NCI-H1417 (cell line): ENCODE results near the gene GNL1.

Experiments
- DNase-seq, 3 experiments: peaks; one replicate each; lab custom pipeline; 2025; lab: John Stamatoyannopoulos, UW

Gene GNL1

DNA sequence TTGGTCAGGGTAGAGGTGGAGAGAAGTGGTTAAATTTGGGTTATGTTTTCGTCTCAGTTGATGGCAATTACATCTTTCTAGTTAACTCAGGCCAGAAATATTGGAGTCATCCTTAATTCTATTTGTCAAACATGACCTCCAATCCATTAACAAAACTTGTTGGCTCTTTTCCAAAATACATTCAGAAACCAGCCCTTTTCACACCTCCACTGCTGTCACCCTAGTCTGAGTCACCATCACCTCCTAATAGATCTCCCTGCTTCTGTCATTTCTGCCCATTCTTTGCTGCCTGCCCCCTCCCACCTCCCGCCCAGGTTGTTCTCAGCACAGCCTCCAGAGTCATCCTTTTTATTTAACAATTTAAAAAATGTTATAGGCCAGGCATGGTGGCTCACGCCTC, 12.0 kb upstream of the GNL1 start:
- peak in 1 of 3 experiments; percentile 3 for DNase-seq

DNA sequence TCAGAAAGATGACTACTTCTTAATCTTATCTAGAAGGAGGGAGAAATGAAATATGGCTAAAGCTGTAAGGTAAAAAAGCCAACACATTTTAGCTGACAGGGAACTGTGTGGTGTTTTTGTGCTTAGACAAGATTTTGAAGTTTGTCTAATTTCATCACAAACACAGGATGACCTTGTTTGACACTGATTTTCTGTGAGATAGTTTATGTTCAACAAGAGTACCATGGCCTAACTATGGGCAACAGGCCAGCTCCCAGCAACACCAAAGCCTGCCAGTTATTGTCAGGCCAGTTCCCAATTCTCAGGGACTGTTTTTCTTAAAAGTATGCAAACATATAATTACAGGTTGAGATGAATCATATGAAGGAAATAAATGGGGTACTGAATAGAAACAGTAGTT, 9.5 kb upstream of the GNL1 start:
- DNase-seq: no peak

DNA sequence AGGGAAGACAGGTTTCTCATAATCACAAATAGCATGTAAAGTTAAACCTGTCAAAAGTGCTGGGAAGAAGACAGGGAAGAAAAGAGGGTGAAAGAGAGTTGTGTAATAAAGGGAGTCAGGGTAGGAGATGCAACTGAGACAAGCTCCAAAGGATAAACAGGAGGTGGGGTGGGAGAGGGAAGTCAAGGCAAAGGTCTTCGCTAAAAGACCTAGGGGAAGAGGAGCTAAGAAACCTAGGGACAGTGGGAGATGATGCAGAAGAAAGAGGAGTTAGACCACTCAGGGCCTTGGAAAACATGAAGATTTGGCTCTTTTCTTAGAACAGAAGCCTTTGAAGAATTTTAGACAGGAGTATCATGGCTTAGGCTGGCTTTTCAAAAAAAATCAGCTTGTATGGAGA, 7.8 kb upstream of the GNL1 start:
- no peak for DNase-seq

DNA sequence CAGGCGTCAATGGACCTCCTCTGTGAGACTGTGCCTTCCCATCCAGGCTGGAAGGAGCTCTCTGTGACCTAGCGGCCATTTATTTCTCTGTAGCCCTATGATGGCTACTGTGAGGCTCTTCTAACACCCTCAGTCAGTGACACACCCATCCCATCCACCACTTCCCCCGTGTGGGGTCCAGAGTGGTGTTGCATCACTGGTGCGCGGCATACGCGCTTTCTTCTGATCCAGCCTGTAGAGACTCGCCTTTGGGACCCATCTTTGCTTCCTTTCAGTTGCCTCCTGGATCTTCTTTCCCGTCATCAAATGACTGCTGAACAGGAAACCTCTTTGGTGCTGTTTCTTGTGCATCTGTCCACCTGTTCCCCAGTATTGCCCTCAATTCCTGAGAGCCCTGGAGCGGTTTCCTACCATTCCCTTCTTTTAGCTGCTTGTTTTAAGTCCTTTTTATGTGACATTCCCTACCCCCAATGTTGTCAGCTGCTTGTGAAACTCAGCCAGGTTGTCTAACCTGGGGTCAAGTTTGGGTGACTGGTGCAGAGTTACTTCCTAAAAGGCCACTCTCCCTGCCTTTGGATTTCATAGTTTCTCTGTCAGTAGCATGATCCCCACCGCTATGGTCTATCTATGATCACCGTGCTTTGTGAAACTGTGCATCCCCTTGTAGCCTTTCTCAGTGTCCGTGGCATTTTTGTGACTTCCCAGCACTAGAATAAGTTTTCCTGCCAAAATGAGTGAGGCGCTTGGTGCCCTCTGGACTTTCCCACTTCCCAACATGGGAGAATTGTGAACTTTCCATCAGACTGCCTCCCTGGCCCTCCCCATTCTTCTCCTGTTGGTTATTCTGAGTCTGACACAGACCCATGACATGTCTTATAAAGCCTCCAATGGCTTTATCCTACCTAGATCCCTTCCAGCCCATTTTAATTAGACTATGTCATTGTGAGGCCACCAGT, 6.5 kb upstream of the GNL1 start:
- no peak for DNase-seq

DNA sequence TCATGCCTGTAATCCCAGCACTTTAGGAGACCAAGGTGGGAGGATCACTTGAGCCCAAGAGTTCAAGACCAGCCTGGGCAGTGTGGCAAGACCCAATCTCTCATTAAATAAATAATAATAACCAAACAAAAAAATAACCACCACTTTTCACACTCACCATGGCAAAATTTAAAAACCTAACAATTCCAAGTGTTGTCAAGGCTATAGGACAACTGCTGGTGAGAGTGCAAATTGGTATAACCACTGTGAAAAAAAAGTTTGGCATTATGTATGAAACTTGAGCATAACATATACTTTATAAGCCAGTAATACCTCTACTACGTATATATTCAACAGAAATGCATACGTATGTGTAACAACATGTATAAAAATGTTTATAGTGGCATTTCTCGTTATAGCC, 4.6 kb upstream of the GNL1 start:
- DNase-seq: no peak

DNA sequence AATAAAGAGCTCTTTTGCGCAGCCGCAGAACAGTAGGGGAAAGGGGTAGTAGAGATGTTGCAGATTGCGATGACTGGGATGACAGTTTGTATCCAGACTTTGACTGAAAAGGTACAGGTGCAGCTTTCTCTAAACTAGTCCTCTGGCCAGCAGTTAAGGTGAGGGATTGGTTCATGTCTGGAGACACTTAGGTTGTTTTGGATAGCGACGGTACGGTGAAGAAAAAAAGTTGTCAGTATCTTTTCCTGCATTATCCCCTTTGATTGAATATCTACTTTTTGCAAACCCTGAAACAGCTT, 1.3 kb upstream of the GNL1 start:
- DNase-seq: peak in 1 of 3 experiments; percentile 37

DNA sequence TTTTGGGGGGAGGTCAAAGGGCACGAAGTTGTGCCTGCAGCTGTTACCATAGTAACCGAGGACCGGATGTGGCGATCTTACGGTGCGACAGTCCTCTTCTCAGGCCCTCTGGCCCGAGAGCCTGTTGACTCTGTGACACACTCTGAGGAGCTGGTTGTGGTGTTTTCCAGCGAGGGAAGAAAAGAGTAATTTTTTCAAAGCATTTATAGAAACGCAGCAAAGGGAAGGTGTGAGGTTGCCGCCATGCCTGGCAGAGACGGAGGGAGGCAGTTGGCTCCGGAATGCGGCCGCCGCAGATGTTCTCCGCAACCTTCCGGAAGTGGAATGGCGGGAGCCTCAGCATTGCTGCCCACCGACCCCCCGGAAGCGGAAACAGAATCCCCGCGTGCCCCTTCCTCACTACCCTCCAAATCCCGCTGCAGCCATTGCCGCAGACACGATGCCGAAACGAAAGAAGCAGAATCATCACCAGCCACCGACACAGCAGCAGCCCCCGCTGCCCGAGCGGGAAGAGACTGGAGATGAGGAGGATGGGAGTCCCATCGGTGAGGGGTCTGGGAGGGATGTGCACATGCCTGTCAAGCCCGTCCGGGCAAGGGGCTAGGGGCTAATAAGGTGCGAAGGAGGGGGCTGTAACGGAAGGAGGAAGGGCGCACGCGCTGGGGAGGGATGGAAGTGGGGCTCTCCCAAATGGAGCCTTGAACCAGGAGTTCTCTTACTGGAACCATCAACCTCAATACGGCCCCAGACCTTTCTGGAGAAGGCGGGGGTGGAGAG, 805 bp upstream of the GNL1 start, which contains the start of gene PRR3:
PRR3 (plus strand) TSS at position 390 of the 777 bp plus-strand sequence; CDS start at position 440, 50 bp downstream.
- peak; percentile 87 to 96 (median 93) for DNase-seq

DNA sequence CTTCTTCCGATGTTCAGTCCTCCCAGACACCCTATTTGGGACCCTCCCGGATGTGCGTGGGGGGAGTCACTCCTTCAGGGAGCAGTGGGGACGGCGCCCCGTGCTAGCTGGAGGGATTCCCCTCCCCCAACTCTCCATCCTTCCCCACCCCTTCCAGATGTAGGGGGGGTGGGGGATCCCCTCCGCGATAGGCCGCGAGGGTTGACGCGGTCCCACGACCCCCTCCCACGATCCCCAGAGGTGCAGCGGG, 548 bp downstream of the GNL1 start:
- peak in 1 of 3 experiments; percentile 22 for DNase-seq

DNA sequence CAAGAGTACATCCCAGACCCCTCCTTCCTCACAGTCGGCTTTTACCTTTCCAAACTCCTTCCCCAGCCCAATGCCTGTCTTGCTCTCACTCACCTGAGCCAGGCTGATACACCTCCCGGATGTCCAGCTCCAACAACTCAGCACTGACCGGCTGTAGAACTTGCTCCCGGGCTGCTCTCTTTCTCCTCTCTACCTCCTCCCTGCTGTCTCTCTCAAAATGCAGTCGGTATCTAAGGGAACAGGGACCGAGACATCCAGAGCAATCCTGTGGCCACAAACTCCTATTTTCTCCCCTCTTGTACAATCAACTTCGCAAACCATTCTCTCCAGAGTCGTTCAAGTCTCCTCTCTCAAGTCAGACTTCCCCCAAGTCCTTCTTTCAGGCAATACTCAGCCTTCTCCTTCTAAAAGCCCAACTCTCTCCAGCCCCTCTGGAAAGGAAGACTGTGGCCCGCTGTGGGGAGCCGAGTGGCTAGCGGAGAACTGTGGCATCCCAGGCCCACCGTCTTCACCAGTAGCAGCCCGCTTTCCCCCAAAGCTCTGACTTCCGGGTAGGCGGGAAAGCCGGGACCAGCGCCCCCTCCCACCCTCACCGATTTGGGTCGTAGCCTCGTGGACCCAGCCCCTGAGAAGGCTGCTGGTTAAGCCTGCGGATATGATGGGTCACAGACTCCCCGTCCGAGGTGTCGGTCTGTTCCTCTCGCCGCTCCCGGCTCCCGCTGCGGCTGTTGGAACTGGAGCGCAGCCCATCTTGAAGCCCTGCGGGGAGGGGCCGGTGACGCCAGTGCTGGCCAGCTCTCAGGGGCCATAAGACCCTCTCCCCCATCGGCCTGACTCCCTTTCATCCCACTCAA, 1.1 kb downstream of the GNL1 start:
- peak in 2 of 3 experiments; percentile 57 to 64 for DNase-seq

DNA sequence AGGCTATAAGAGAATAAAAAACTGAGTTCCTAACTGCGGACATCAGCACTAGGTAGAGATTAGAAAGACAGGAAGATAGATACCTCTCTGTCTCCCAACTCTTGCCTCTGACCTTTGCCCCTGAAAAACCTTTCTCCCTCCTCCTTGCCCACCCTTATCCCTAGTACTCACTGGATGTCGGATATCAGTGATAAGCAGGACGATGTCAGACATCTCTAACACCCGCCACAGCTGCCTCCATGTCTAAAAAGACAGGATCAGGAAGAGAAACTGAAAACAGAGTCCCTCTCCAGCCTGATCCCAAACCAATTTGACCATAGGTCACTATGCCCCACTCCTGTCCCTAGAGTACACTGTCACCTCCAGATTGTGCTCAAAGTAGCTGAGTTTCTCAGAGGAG, 1.9 kb downstream of the GNL1 start:
- DNase-seq: no peak

DNA sequence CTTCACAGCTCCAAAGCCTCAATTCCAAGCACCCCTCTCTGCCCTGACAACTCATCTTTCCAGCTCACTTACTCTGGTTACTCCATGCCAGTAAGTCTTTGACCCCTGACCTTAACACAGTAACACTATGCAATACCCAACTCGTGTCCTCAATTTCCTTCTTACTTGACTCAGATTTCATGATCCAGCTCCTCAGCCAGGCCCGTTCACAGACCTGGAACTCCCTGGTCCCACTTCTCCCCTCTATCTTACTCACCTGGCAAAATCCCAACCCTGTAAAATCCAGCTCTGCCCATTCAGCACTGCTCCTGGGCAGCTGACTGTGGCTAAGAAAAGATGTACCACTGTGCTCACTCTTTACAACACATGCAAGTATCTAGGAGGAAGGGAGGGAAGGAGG, 7.9 kb downstream of the GNL1 start:
- DNase-seq: no peak

DNA sequence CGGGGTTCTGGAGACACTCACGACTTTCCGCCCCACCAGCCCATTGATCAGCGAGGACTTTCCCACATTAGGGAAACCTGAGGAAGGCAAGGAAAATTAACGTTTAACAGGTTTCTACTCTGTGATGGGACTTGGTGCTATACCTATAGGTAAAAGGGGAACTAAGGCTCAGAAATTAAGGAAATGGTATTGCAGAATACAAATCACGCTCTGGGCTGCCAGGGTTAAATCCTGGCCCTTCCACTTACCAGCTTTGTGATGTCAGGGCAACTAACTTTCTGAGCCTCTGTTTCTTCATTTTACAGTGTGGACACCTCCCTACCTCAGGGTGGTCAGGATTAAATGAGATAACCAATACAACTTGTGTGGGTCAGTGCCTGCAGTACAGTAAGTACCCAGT, 8.8 kb downstream of the GNL1 start:
- no peak for DNase-seq

DNA sequence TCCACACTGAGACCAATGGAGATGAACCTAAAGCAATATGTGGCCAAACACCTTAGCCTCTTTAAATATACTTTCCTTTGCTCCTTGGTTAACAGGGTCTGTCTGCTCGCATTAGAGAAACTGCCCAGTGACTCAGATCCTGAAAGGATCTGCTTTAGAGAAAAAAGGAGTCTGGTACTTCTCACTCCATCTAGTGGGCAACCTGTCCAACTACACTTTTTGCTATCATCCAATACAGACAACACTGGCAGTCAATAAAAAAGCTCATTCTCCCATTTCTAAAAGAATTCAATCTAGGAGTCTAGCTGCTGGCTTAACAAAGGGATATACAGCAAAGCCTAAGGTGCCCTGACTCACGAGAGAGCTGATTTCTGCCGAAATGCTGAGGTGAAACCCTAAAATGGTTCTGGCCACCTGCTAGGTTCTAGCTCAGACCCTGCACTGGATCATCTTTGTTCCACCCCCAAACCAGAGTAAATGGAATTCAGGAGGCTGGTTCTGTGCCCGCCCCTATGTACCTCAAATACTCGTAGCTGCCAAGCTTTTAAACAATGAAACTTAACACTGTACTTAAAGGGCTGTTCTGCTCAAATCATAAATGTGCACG, 11.5 kb downstream of the GNL1 start:
- peak; percentile 14 to 49 (median 16) for DNase-seq

DNA sequence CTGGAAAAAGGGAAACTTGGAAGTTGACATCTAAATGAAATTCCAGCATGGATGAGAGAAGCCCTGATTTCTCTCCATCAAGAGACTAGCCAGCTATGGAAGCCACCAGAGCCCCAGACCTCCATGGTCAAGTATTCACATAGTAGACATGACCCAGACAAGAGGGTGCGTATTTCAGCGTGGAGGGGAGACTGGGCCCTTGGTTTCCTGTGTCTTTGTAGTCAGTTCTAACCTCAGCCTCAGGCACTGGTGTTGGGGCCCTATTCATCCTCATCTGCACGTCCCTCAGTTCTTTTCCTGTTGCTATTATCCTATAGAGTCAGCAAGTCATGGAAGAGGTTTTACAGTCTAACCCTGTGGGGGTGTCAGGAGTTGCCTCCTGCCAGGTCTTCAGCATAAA, 12.5 kb downstream of the GNL1 start:
- DNase-seq: no peak

DNA sequence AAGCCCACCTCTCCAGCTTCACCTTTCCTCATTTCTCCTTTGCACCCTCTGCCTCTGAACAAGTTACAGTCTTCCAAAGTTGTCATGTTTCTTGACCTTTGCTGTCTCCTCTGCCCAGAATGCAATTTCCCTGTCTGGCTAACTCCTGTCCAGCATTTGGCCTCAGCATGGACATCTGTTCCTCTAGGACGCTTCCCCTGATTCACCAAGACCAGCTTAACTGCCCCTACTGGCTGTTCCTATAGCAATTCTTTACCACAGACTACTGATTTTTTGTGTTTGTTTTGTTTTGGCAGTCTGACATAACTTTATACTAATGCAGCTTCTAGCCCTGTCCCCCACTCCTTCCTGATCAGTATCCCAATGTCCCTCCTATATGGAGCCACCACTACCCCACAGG, 13.4 kb downstream of the GNL1 start:
- no peak for DNase-seq

DNA sequence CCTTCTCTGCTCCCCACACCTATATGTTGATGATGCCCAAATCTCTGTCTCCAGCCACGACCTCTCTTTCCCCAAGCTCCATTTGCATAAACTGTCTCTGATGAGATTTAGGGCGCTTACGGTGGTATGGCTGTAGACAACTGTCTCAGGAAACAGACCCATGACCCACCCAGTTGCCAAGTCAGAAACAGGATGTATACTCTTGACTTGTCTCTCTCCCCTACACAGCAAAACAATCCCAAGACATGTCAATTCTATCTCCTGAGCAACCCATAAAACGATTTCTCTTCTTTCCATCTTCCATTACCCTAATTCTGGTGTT, 13.9 kb downstream of the GNL1 start:
- no peak for DNase-seq

DNA sequence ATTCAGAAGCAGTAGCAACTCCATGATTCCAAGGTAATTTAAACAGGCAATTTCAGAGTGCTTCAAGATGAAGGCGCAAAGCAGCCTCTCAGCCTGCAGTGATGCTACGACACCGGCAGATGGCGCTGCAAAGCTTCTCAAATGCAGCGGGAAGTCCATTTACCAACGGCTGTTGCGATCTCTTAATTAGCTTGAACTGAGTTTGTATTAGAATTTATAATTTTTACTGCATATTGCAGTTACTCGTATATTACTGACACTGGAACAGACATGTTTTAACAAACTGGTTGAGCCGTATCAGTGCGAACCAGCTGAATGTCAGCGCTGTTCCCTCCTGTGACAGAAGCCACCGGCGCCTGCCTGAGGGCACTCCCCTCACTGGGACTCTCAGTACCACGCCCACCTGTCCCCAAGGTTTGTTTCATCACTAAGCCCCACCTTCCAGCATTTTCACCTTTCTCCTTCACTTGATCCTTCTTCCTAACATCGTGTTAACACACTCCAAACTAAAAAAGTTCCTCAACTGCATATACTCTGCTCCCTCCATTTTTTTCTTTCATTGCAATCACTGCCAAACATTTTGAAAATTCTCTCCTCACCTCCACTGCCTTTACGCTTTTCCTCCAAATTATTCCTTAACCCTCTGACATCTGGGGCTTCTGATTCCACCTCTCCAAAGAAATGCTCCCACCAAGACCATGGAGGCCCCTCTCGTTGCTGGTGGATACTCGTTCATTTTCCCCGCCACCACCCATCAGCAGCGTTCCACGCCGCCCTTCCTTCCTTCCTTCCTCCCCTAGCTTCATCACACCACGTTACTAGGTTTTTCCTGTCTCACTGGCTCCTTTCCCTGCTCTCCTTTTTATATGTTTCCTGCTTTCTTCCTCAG, 14.5 kb downstream of the GNL1 start:
- DNase-seq: peak; percentile 59 to 87 (median 84)

DNA sequence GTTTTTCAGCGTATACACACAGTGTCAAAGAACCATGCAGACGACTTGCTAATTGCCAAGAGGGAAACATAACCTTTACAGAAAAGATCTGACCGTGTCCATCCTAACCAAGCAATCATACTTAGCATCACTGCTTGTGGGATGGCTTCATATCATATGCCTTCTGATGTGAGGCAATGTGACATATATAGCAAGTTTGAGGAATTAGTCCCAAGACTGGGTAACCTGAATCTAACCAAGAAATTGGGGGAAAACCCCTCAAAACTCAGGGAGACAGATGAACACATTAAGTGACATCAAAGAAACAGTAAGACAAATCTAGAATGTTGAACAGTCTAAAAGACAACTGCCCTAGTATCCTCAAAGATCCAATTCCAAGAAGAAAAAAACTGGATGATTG, 18.4 kb downstream of the GNL1 start:
- DNase-seq: no peak

DNA sequence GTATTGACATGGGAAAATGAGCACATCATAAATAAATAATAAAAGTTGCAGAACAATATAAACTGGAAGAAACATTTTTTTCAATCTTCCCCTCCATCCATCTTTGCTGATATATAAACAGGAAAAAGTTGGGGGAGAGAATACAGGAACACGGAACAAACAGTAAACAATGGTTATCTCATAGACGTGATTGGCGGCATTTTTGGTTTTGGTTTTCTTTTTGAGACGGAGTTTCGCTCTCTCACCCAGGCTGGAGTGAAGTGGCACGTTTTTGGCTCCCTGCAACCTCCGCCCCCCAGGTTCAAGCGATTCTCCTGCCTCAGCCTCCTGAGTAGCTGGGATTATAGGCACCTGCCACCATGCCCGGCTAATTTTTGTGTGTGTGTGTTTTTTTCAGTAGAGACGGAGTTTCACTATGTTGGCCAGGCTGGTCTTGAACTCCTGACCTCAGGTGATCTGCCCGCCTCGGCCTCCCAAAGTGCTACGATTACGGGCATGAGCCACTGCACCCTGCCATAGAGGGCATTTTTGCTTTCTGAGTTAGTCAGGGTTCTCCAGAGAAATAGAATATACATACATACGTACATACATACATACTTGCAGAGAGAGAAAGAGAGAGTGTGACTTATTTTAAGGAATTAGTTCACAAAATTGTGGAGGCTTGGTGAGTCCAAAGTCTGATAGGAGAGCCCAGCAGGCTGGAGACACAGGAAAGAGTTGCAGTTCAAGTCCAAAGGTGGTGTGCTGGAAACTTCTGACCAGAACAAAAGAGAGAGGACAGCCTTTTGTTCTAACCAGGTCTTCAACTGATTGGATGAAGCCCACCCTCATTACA, 22.6 kb downstream of the GNL1 start:
- DNase-seq: no peak

DNA sequence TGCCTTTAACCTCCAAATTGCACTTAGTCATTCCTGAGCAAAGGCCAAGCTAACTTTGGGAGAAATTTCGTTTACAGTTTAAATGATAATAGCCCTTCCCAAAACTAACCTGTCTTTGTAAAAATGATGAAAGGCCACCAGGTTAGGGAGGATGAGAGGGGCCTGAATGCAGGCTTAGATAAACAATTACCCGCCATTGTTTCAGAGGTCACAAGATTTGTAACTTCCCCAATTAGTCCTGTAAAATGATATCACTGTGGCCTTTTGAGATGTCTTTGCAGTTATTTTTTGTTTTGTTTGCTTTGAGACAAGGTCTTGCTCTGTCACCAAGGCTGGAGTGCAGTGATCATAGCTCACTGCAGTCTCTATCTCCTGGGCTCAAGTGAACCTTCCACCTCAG, 26.3 kb downstream of the GNL1 start:
- DNase-seq: no peak
